K562 (cell line): Measurements from ENCODE around the gene PA2G4. TPM values are rescaled to one million over a fixed set of nuclear protein-coding genes. Genes with fewer than 3 reads are reported as not detected.

Experiments
- CAMTA2 ChIP-seq: fragments of 250-450 bp; sonication (Bioruptor Pico); conservative IDR thresholded peaks from 2 replicates; pipeline ENCODE4 v1.5.1; 2022
- HNRNPUL1 ChIP-seq: fragments of 200-400 bp; formaldehyde crosslinking; IDR thresholded peaks from 2 replicates; pipeline ENCODE4 v1.6.1; 2017; ENCODE audit warnings: low read length
- KLF1 ChIP-seq: fragments of 450-650 bp; IDR thresholded peaks from 2 replicates; pipeline ENCODE4 v1.6.1; 2016; ENCODE audit warnings: missing genetic modification characterization, missing compliant biosample characterization
- KLF6 ChIP-seq: fragments of 250-450 bp; sonication (Bioruptor Pico); IDR thresholded peaks from 2 replicates; pipeline ENCODE4 v1.4.0; 2020; ENCODE audit warnings: mild to moderate bottlenecking, moderate library complexity, borderline replicate concordance
- MAZ ChIP-seq, 2 experiments: fragments of 450-650 bp in 1 of 2; sonication (generic) in 1 of 2; formaldehyde crosslinking; IDR thresholded peaks in 1 of 2; conservative IDR thresholded peaks in 1 of 2; 2 replicates each; pipeline versions ENCODE4 v1.4.0 to v1.5.0; 2020; ENCODE audit warnings: mild to moderate bottlenecking in 1 of 2, missing genetic modification reagents in 1 of 2
- MTA3 ChIP-seq: fragments of 450-650 bp; formaldehyde crosslinking; IDR thresholded peaks from 2 replicates; pipeline ENCODE4 v1.6.1; 2017; ENCODE audit warnings: mild to moderate bottlenecking, borderline replicate concordance
- NFE2L1 ChIP-seq: fragments of 450-650 bp; IDR thresholded peaks from 2 replicates; pipeline ENCODE4 v1.6.1; 2016; ENCODE audit warnings: missing genetic modification characterization, low read depth, mild to moderate bottlenecking, missing compliant biosample characterization, moderate library complexity, borderline replicate concordance
- PRPF4 ChIP-seq: fragments of 200-400 bp; formaldehyde crosslinking; IDR thresholded peaks from one replicate; pipeline ENCODE4 v1.6.1; 2017; ENCODE audit warnings: low read length, low read depth, mild to moderate bottlenecking; ENCODE audit not compliant: insufficient read depth, poor library complexity, severe bottlenecking
- PTTG1 ChIP-seq: fragments of 450-650 bp; IDR thresholded peaks from 2 replicates; pipeline ENCODE4 v1.6.1; 2016; ENCODE audit warnings: low read depth, mild to moderate bottlenecking, missing genetic modification characterization, missing compliant biosample characterization
- PURB ChIP-seq: sonication (generic); formaldehyde crosslinking; IDR thresholded peaks from 2 replicates; pipeline ENCODE4 v1.9.0; 2021; ENCODE audit warnings: low read depth, mild to moderate bottlenecking, missing genetic modification reagents
- SIN3A ChIP-seq, 2 experiments: fragments of 150-350 bp in 1 of 2; IDR thresholded peaks; 2 replicates each; pipeline ENCODE4 v1.6.1; 2011 to 2016; ENCODE audit warnings: borderline replicate concordance in 2 of 2, low read depth in 2 of 2, low read length in 2 of 2, mild to moderate bottlenecking in 2 of 2, moderate library complexity in 2 of 2; ENCODE audit not compliant: control insufficient read depth in 1 of 2
- SMAD3 ChIP-seq: fragments of 450-650 bp; formaldehyde crosslinking; conservative IDR thresholded peaks from 2 replicates; pipeline ENCODE4 v1.4.0; 2020; ENCODE audit warnings: mild to moderate bottlenecking
- SMARCE1 ChIP-seq: fragments of 450-650 bp; IDR thresholded peaks from 2 replicates; pipeline ENCODE4 v1.7.1; 2016; ENCODE audit warnings: mild to moderate bottlenecking
- TCFL5 ChIP-seq: fragments of 250-450 bp; sonication (Bioruptor Pico); conservative IDR thresholded peaks from 2 replicates; pipeline ENCODE4 v1.6.1; 2021; ENCODE audit warnings: mild to moderate bottlenecking, moderate library complexity, matching md5 sums
- TGIF2 ChIP-seq: sonication (generic); formaldehyde crosslinking; IDR thresholded peaks from 2 replicates; pipeline ENCODE4 v1.8.1; 2022; ENCODE audit warnings: mild to moderate bottlenecking, missing genetic modification reagents, moderate library complexity
- ZFX ChIP-seq: sonication (generic); formaldehyde crosslinking; IDR thresholded peaks from 2 replicates; pipeline ENCODE4 v1.8.0; 2022; ENCODE audit warnings: mild to moderate bottlenecking, missing genetic modification reagents, moderate library complexity
- ZNF79 ChIP-seq: fragments of 250-450 bp; sonication (Bioruptor Pico); IDR thresholded peaks from 2 replicates; pipeline ENCODE4 v1.4.0; 2020; ENCODE audit warnings: low read depth, mild to moderate bottlenecking, moderate library complexity
- polyA plus RNA-seq, 8 experiments: library from polyadenylated mRNA; depleted of rRNA in 4 of 8; stranded (reverse) in 5 of 8; unstranded in 3 of 8; fragments of >200 nt; fragmentation: Nextera tagmentation in 2 of 8; fragmentation: Illumina TruSeq in 1 of 8; extraction: Ambion mirVana in 2 of 8; extraction: Trizol in 1 of 8; gene quantifications; 2 replicates each; pipeline versions ENCODE4 v1.2.1 to v1.2.3, GENCODE V29; 2011 to 2014; ENCODE audit warnings: inconsistent platforms in 1 of 8, missing spikeins in 1 of 8
- total RNA-seq, 7 experiments: library from RNA; depleted of rRNA in 6 of 7; stranded (reverse); fragments of >200 nt in 6 of 7; fragmentation: Illumina TruSeq in 2 of 7; extraction: Trizol in 2 of 7; gene quantifications; 2 replicates each; pipeline versions ENCODE4 v1.2.1 to v1.2.3, GENCODE V29; 2011 to 2021; ENCODE audit warnings: low replicate concordance in 1 of 7
- TF ChIP-seq, protein P1 (sequence below), 2 experiments: fragments of 450-650 bp; IDR thresholded peaks; 2 replicates each; pipeline ENCODE4 v1.6.1; 2016; ENCODE audit warnings: mild to moderate bottlenecking in 2 of 2, borderline replicate concordance in 1 of 2, low read depth in 1 of 2, moderate library complexity in 1 of 2

The PA2G4 gene
- total and polyA plus RNA-seq, 9 of the 15 experiments (the other 6 are each of a cell fraction or from before 2014, with no cell fraction given), result 230 to 925 (median 638) TPM

DNA sequence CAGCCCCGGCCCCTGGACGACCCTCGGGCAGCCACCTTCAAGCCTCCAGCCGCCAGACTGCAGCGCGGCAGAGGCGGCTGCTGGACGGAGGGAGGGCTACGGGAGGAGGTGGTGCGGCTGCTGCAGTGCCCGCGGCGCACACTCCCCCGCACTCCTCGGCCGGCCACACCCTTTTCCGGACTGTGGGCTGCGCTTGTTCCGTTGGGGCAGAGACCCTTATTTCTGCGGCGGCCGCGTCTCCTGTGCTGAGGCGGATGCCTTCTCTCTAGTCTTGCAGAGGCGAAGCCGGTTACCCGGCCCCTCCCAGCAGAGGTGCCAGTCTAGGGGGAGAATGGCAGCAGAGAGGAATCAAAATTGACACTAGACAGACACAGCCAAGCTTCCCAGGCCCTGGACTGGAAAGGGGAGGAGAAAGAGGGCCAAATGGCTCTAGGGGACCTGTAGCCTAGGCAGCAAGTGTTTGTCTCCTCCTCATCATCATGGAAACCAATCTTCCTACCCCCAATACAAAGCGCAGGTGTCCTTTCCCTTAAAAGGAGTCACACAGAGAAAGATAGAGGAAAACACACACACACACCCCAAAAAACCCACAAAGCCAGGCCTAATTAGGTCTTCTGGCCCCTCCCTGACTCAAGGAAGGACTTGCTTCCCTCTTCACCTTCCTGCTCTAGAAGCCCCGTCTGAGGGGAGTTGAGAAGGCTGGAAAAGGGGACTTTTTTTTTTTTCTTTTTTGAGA lies 25.0 kb downstream of the PA2G4 start (continued):
- TF ChIP-seq, protein P1, sequence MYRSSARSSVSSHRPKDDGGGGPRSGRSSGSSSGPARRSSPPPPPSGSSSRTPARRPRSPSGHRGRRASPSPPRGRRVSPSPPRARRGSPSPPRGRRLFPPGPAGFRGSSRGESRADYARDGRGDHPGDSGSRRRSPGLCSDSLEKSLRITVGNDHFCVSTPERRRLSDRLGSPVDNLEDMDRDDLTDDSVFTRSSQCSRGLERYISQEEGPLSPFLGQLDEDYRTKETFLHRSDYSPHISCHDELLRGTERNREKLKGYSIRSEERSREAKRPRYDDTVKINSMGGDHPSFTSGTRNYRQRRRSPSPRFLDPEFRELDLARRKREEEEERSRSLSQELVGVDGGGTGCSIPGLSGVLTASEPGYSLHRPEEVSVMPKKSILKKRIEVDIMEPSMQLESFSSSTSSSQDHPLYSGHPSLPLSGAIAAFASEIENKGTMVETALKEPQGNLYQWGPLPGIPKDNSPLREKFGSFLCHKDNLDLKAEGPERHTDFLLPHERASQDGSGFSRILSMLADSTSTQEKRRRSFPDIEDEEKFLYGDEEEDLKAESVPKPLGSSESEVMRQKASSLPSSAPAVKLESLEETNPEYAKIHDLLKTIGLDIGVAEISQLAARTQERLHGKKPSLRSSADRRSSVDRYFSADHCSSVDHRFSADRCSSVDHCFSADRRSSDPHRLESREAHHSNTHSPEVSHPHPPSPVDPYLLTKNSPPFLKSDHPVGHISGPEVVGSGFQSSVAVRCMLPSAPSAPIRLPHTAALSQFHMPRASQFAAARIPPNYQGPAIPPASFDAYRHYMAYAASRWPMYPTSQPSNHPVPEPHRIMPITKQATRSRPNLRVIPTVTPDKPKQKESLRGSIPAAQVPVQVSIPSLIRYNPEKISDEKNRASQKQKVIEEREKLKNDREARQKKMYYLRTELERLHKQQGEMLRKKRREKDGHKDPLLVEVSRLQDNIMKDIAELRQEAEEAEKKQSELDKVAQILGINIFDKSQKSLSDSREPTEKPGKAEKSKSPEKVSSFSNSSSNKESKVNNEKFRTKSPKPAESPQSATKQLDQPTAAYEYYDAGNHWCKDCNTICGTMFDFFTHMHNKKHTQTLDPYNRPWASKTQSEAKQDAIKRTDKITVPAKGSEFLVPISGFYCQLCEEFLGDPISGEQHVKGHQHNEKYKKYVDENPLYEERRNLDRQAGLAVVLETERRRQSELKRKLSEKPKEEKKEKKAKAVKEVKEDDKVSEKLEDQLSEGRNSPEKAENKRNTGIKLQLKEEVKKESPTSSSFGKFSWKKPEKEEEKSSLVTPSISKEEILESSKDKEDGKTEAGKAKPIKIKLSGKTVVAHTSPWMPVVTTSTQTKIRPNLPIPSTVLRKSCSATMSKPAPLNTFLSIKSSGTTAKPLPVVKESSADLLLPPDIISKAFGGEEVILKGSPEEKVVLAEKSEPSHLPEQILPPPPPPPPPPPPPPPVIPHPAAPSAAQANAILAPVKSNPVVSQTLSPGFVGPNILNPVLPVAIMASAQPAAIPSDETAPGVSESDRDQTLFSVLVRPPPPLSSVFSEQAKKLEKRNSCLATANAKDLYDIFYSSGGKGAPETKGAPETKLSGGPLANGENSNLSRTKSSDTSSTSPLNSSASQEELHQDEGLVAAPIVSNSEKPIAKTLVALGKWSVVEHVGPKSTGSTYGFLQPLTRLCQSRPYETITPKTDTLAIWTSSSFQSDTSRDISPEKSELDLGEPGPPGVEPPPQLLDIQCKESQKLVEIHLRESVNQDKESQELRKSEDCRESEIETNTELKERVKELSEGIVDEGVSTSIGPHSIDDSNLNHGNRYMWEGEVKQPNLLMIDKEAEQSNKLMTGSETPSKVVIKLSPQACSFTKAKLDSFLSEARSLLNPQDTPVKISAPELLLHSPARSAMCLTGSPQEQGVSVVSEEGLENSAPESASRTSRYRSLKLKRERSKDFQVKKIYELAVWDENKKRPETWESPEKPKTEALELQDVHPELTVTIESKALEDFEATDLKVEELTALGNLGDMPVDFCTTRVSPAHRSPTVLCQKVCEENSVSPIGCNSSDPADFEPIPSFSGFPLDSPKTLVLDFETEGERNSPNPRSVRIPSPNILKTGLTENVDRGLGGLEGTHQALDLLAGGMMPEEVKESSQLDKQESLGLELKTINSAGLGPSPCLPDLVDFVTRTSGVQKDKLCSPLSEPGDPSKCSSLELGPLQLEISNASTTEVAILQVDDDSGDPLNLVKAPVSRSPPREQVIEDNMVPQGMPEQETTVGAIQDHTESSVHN (IDR thresholded peaks at IDR 0.05; ENCODE audit: borderline replicate concordance in 1 of 2, low read depth in 1 of 2), result no peak
- 0 out of 2 replicates have a peak, but pooled peaks have one; percentile 37 for TF ChIP-seq SMAD3 (CRISPR knock-in tag)
- no peak for TF ChIP-seq HNRNPUL1
- TF ChIP-seq ZFX (CRISPR knock-in tag), result no peak
- peak; percentile 97 for TF ChIP-seq KLF1 (tag)
- TF ChIP-seq NFE2L1 (tag), result no peak
- TF ChIP-seq SMARCE1, result no peak; the same call in none of the 2 replicates
- TF ChIP-seq TCFL5, result no peak
- no peak for TF ChIP-seq ZNF79 (CRISPR knock-in tag)
- peak; percentile 91 for TF ChIP-seq MTA3
- no peak for TF ChIP-seq PRPF4
- peak; percentile 75 to 84 for TF ChIP-seq MAZ (CRISPR knock-in tag; conservative IDR thresholded peaks at IDR 0.05 in 1 of 2, IDR thresholded peaks at IDR 0.05 in 1 of 2)
- TF ChIP-seq PTTG1 (tag), result no peak
- peak in 1 of 2 experiments; percentile 89; a peak in 1 of 4 replicates for TF ChIP-seq SIN3A (IDR thresholded peaks at IDR 0.05; ENCODE audit: borderline replicate concordance in 2 of 2, control insufficient read depth in 1 of 2, low read depth in 2 of 2, low read length in 2 of 2)
- no peak for TF ChIP-seq TGIF2 (CRISPR knock-in tag)
- no peak for TF ChIP-seq CAMTA2 (CRISPR knock-in tag)
- peak; percentile 91 for TF ChIP-seq KLF6 (CRISPR knock-in tag)
- TF ChIP-seq PURB, result no peak
